Measurements from ENCODE around the gene ACTG1.

Gene ACTG1

GRCh38 chr17:81460856-81461460, 51.6 kb downstream of the ACTG1 start:
- DNase-seq: no peak
